K562 (cell line): ENCODE data around the gene FAM20C. TPM values are rescaled to one million over a fixed set of nuclear protein-coding genes. Genes with fewer than 3 reads are reported as not detected.

Experiments
- ATAC-seq: fragments of 200-7000 bp; cut with Tn5 transposase; 3 replicates; pipeline ENCODE4 v1.9.1; 2020; ENCODE audit warnings: moderate library complexity
- BruUV-seq: library from RNA; stranded (reverse); fragments of 400-500 nt; replicated peaks from 2 replicates; lab custom pipeline; 2021; lab: Mats Ljungman, UMichigan
- CTCF ChIA-PET: fragments of 300-600 bp; formaldehyde crosslinking; extraction: SDS; loops from one replicate; lab custom pipeline; 2021; ENCODE audit warnings: low intra/inter-chr PET ratio; lab: Yijun Ruan, JAX
- POLR2A ChIA-PET: fragments of 300-600, 350-650 bp; sonication (Branson Sonifier 250); formaldehyde crosslinking; extraction: SDS; loops from one replicate; lab custom pipeline; 2021; ENCODE audit warnings: antibody characterized with exemption, inconsistent platforms; lab: Yijun Ruan, JAX
- DNase-seq, 4 experiments: peaks; one replicate each; pipeline versions ENCODE4 v3.0.0 to v3.0.0-alpha.2; 2011 to 2018; ENCODE audit warnings: low spot score in 3 of 4, mixed read lengths in 3 of 4; ENCODE audit errors: extremely low read depth in 1 of 4
- FAIRE-seq: peaks from 2 replicates; lab custom pipeline; 2011; peaks lifted over from hg19 to GRCh38; lab: Jason Lieb, UNC
- H2AFZ ChIP-seq: 2 replicates; pipeline ENCODE4 v1.6.0; 2011; ENCODE audit warnings: low read depth, low read length, control low read depth, inconsistent platforms
- H3K27ac ChIP-seq: fragments of 200-600 bp; 3 replicates; pipeline ENCODE4 v1.8.0; 2011; ENCODE audit warnings: low read depth, mild to moderate bottlenecking, control low read depth, inconsistent platforms, low read length, moderate library complexity, mixed read lengths; ENCODE audit errors: extremely low read depth
- H3K27me3 ChIP-seq, 2 experiments: fragments of 300-600 bp in 1 of 2; 2 replicates in 1 of 2; 3 replicates in 1 of 2; pipeline versions ENCODE4 v1.6.0 to v1.8.0; 2011; ENCODE audit warnings: inconsistent platforms in 2 of 2, low read length in 2 of 2, mild to moderate bottlenecking in 1 of 2, mixed read lengths in 1 of 2, moderate library complexity in 1 of 2; ENCODE audit not compliant: control insufficient read depth in 2 of 2, insufficient read depth in 2 of 2
- H3K36me3 ChIP-seq: fragments of 300-600 bp; 3 replicates; pipeline ENCODE4 v1.8.0; 2011; ENCODE audit warnings: mild to moderate bottlenecking, low read length, inconsistent platforms; ENCODE audit not compliant: control insufficient read depth, insufficient read depth
- H3K4me1 ChIP-seq, 2 experiments: fragments of 200-600 bp in 1 of 2; replicated peaks in 1 of 2; 2 replicates in 1 of 2; 3 replicates in 1 of 2; pipeline versions ENCODE4 v1.5.1 to v1.8.0; 2011; ENCODE audit warnings: inconsistent platforms in 2 of 2, low read length in 2 of 2, mild to moderate bottlenecking in 1 of 2, mixed read lengths in 1 of 2, moderate library complexity in 1 of 2; ENCODE audit not compliant: control insufficient read depth in 2 of 2, insufficient read depth in 2 of 2
- H3K4me2 ChIP-seq: 2 replicates; pipeline ENCODE4 v1.6.1; 2011; ENCODE audit warnings: low read length, control low read depth, inconsistent platforms, mixed read lengths; ENCODE audit not compliant: insufficient read depth
- H3K4me3 ChIP-seq: fragments of 200-600 bp; sonication (generic), shearing (Covaris generic); 2 replicates; pipeline ENCODE4 v1.5.1; 2016; ENCODE audit warnings: control low read depth, inconsistent platforms
- H3K79me2 ChIP-seq: fragments of 200-600 bp; 3 replicates; pipeline ENCODE4 v1.8.0; 2011; ENCODE audit warnings: low read length, inconsistent platforms; ENCODE audit not compliant: control insufficient read depth, insufficient read depth
- H3K9ac ChIP-seq, 2 experiments: 2 replicates each; pipeline versions ENCODE4 v1.6.0 to v1.6.1; 2011; ENCODE audit warnings: low read depth in 2 of 2, low read length in 2 of 2, control low read depth in 1 of 2, inconsistent platforms in 1 of 2, mild to moderate bottlenecking in 1 of 2, mixed read lengths in 1 of 2; ENCODE audit not compliant: insufficient read depth in 1 of 2
- H3K9me1 ChIP-seq: one replicate; pipeline ENCODE4 v1.6.0; 2011; ENCODE audit warnings: inconsistent platforms, mild to moderate bottlenecking, low read length, moderate library complexity; ENCODE audit not compliant: control insufficient read depth, insufficient read depth
- H3K9me3 ChIP-seq: replicated peaks from 2 replicates; pipeline ENCODE4 v1.5.1; 2011; ENCODE audit warnings: low read depth, low read length, inconsistent platforms; ENCODE audit not compliant: control insufficient read depth, insufficient read depth
- H4K20me1 ChIP-seq: replicated peaks from 2 replicates; pipeline ENCODE4 v1.6.1; 2011; ENCODE audit warnings: low read length, inconsistent platforms, mixed read lengths; ENCODE audit not compliant: control insufficient read depth, insufficient read depth
- BCLAF1 ChIP-seq, 2 experiments: fragments of 450-650 bp in 1 of 2; IDR thresholded peaks; 2 replicates each; pipeline ENCODE4 v1.6.1; 2011 to 2017; ENCODE audit warnings: low read depth in 2 of 2, antibody characterized with exemption in 1 of 2, borderline replicate concordance in 1 of 2, low read length in 1 of 2, mild to moderate bottlenecking in 1 of 2, mixed read lengths in 1 of 2; ENCODE audit not compliant: control insufficient read depth in 1 of 2
- MLX ChIP-seq, 2 experiments: fragments of 450-650 bp in 1 of 2; sonication (generic) in 1 of 2; formaldehyde crosslinking; conservative IDR thresholded peaks; 2 replicates each; pipeline versions ENCODE4 v1.4.0 to v1.8.1; 2020 to 2022; ENCODE audit warnings: mild to moderate bottlenecking in 1 of 2, missing genetic modification reagents in 1 of 2
- SMC3 ChIP-seq: conservative IDR thresholded peaks from 2 replicates; pipeline ENCODE4 v1.6.1; 2011; ENCODE audit warnings: low read depth, low read length, improper control_type of control experiment; ENCODE audit not compliant: insufficient read depth
- ZFPM2 ChIP-seq: fragments of 250-450 bp; sonication (Bioruptor Pico); IDR thresholded peaks from 2 replicates; pipeline ENCODE4 v1.5.1; 2022; ENCODE audit warnings: mild to moderate bottlenecking
- WGBS: fragments of 100-300 bp; shearing (Covaris generic); methylation state at CpG from one replicate; pipeline ENCODE4 v1.1.6; 2016; ENCODE audit warnings: low coverage, mixed read lengths; ENCODE audit not compliant: insufficient coverage; ENCODE audit errors: missing lambda C conversion rate; 5-methylcytosine and 5-hydroxymethylcytosine counted together
- in situ Hi-C: fragments of 300-500 bp; cut with MboI; formaldehyde crosslinking; loops from 4 replicates; pipeline ENCODE4 v1.15.0; 2018; ENCODE audit warnings: inconsistent platforms, mixed read lengths
- intact Hi-C: fragments of 100-400 bp; cut with micrococcal nuclease; formaldehyde crosslinking; loops from 2 replicates; pipeline ENCODE4 v1.14.2; 2022
- polyA plus RNA-seq, 8 experiments: library from polyadenylated mRNA; depleted of rRNA in 4 of 8; stranded (reverse) in 5 of 8; unstranded in 3 of 8; fragments of >200 nt; fragmentation: Nextera tagmentation in 2 of 8; fragmentation: Illumina TruSeq in 1 of 8; extraction: Ambion mirVana in 2 of 8; extraction: Trizol in 1 of 8; gene quantifications; 2 replicates each; pipeline versions ENCODE4 v1.2.1 to v1.2.3, GENCODE V29; 2011 to 2014; ENCODE audit warnings: inconsistent platforms in 1 of 8, missing spikeins in 1 of 8
- total RNA-seq, 7 experiments: library from RNA; depleted of rRNA in 6 of 7; stranded (reverse); fragments of >200 nt in 6 of 7; fragmentation: Illumina TruSeq in 2 of 7; extraction: Trizol in 2 of 7; gene quantifications; 2 replicates each; pipeline versions ENCODE4 v1.2.1 to v1.2.3, GENCODE V29; 2011 to 2021; ENCODE audit warnings: low replicate concordance in 1 of 7

FAM20C gene
- total and polyA plus RNA-seq, 9 of the 15 experiments (the other 6 are each of a cell fraction or from before 2014, with no cell fraction given): 0.09 TPM; not detected in 8

- no peak for TF ChIP-seq ZFPM2 (CRISPR knock-in tag)
- no peak for TF ChIP-seq SMC3
- no peak for TF ChIP-seq MLX (CRISPR knock-in tag; conservative IDR thresholded peaks at IDR 0.05)
- TF ChIP-seq BCLAF1 (IDR thresholded peaks at IDR 0.05; ENCODE audit: borderline replicate concordance in 1 of 2, control insufficient read depth in 1 of 2, low read depth in 2 of 2, low read length in 1 of 2): no peak
- Histone ChIP-seq H3K9me1 (no peaks in the 10 kb centered on the region), H3K27me3 (peaks cover 14 to 35% of the 10 kb centered on the region in 2 experiments), H2AFZ (no peak overlapping the region), H3K27ac (no peak overlapping the region), H3K9ac (no peak overlapping the region), H3K79me2 (no peaks in the 10 kb centered on the region), H3K4me2 (no peak overlapping the region), H3K4me1 (peaks cover 0 to 3% of the 10 kb centered on the region in 2 experiments; a peak in 2 of 5 replicates), H3K36me3 (no peaks in the 10 kb centered on the region), H3K9me3 (peaks cover 4% of the 10 kb centered on the region), H3K4me3 (no peak overlapping the region), H4K20me1 (peaks cover 10% of the 10 kb centered on the region)
- FAIRE-seq (no peak), DNase-seq (no peak), ATAC-seq (no peak)
- POLR2A ChIA-PET: interaction anchor here (0.5 kb wide), 1 partner anchor 98 kb away, joined by 3 read pairs; no protein-coding TSS in a partner anchor
- CTCF ChIA-PET: no interaction called here
- WGBS: 10% methylated on average over 16 of the region's 16 CpGs
- in situ Hi-C loops (no loop called here), intact Hi-C loops (no loop called here)
- BruUV-seq: no TSS peak
These were observed 48.6 kb downstream of the FAM20C start for GRCh38 chr7:240887-241421.
